K562 (cell line): ENCODE data around the gene SLC17A9. TPM values are rescaled to one million over a fixed set of nuclear protein-coding genes. Genes with fewer than 3 reads are reported as not detected.

Experiments
- CHD1 ChIP-seq: fragments of 200-600 bp; sonication (generic); IDR thresholded peaks from one replicate; pipeline ENCODE4 v1.6.1; 2012; ENCODE audit warnings: mild to moderate bottlenecking, moderate library complexity, low read length, inconsistent platforms
- FOXJ3 ChIP-seq: sonication (generic); formaldehyde crosslinking; IDR thresholded peaks from 2 replicates; pipeline ENCODE4 v1.4.0; 2020; ENCODE audit warnings: mild to moderate bottlenecking, missing genetic modification reagents
- HNRNPUL1 ChIP-seq: fragments of 200-400 bp; formaldehyde crosslinking; IDR thresholded peaks from 2 replicates; pipeline ENCODE4 v1.6.1; 2017; ENCODE audit warnings: low read length
- KDM4B ChIP-seq, 2 experiments: fragments of 450-650 bp in 1 of 2; sonication (generic) in 1 of 2; IDR thresholded peaks; 2 replicates each; pipeline ENCODE4 v1.6.1; 2016 to 2017; ENCODE audit warnings: borderline replicate concordance in 2 of 2, antibody characterized with exemption in 1 of 2, low read depth in 1 of 2, mild to moderate bottlenecking in 1 of 2
- MAFG ChIP-seq: fragments of 450-650 bp; conservative IDR thresholded peaks from 2 replicates; pipeline ENCODE4 v1.6.1; 2016; ENCODE audit warnings: missing genetic modification characterization, missing compliant biosample characterization
- NFE2 ChIP-seq: IDR thresholded peaks from 2 replicates; pipeline ENCODE4 v1.6.1; 2014; ENCODE audit warnings: antibody characterized with exemption, low read depth
- OTX1 ChIP-seq: fragments of 450-650 bp; formaldehyde crosslinking; IDR thresholded peaks from 2 replicates; pipeline ENCODE4 v1.4.0; 2022; ENCODE audit warnings: mild to moderate bottlenecking
- SMARCA4 ChIP-seq: fragments of 450-650 bp; IDR thresholded peaks from 2 replicates; pipeline ENCODE4 v1.6.1; 2016
- STAT5A ChIP-seq: IDR thresholded peaks from 2 replicates; pipeline ENCODE4 v1.6.1; 2012; ENCODE audit warnings: low read length, inconsistent platforms, borderline replicate concordance
- ZNF384 ChIP-seq: IDR thresholded peaks from 2 replicates; pipeline ENCODE4 v1.6.1; 2012; ENCODE audit warnings: low read depth, low read length, improper control_type of control experiment
- ZNF77 ChIP-seq: fragments of 250-450 bp; sonication (Bioruptor Pico); IDR thresholded peaks from 2 replicates; pipeline ENCODE4 v1.5.0; 2020
- polyA plus RNA-seq, 8 experiments: library from polyadenylated mRNA; depleted of rRNA in 4 of 8; stranded (reverse) in 5 of 8; unstranded in 3 of 8; fragments of >200 nt; fragmentation: Nextera tagmentation in 2 of 8; fragmentation: Illumina TruSeq in 1 of 8; extraction: Ambion mirVana in 2 of 8; extraction: Trizol in 1 of 8; gene quantifications; 2 replicates each; pipeline versions ENCODE4 v1.2.1 to v1.2.3, GENCODE V29; 2011 to 2014; ENCODE audit warnings: inconsistent platforms in 1 of 8, missing spikeins in 1 of 8
- total RNA-seq, 7 experiments: library from RNA; depleted of rRNA in 6 of 7; stranded (reverse); fragments of >200 nt in 6 of 7; fragmentation: Illumina TruSeq in 2 of 7; extraction: Trizol in 2 of 7; gene quantifications; 2 replicates each; pipeline versions ENCODE4 v1.2.1 to v1.2.3, GENCODE V29; 2011 to 2021; ENCODE audit warnings: low replicate concordance in 1 of 7
- TF ChIP-seq, protein P1 (sequence below), 3 experiments: IDR thresholded peaks in 2 of 3; conservative IDR thresholded peaks in 1 of 3; 2 replicates each; pipeline ENCODE4 v1.5.1; 2011 to 2012; ENCODE audit warnings: low read length in 3 of 3, mild to moderate bottlenecking in 3 of 3, control low read depth in 2 of 3, improper control_type of control experiment in 1 of 3, inconsistent platforms in 1 of 3, low read depth in 1 of 3, mixed read lengths in 1 of 3, moderate library complexity in 1 of 3; ENCODE audit not compliant: insufficient read depth in 2 of 3
- TF ChIP-seq, protein P2 (sequence below): fragments of 450-650 bp; IDR thresholded peaks from 2 replicates; pipeline ENCODE4 v1.6.1; 2016; ENCODE audit warnings: mild to moderate bottlenecking, moderate library complexity
- TF ChIP-seq, protein P3 (sequence below), 3 experiments: fragments of 200-800 bp in 1 of 3; sonication (Bioruptor generic) in 1 of 3; sonication (generic) in 1 of 3; formaldehyde crosslinking in 1 of 3; IDR thresholded peaks; 2 replicates each; pipeline versions ENCODE4 v1.6.1 to v1.8.0; 2016 to 2022; ENCODE audit warnings: mild to moderate bottlenecking in 2 of 3, missing compliant biosample characterization in 2 of 3, missing genetic modification characterization in 2 of 3, missing genetic modification reagents in 1 of 3

The SLC17A9 gene
- total and polyA plus RNA-seq, 9 of the 15 experiments (the other 6 are each of a cell fraction or from before 2014, with no cell fraction given): 0.04 to 0.31 TPM; not detected in 7

DNA sequence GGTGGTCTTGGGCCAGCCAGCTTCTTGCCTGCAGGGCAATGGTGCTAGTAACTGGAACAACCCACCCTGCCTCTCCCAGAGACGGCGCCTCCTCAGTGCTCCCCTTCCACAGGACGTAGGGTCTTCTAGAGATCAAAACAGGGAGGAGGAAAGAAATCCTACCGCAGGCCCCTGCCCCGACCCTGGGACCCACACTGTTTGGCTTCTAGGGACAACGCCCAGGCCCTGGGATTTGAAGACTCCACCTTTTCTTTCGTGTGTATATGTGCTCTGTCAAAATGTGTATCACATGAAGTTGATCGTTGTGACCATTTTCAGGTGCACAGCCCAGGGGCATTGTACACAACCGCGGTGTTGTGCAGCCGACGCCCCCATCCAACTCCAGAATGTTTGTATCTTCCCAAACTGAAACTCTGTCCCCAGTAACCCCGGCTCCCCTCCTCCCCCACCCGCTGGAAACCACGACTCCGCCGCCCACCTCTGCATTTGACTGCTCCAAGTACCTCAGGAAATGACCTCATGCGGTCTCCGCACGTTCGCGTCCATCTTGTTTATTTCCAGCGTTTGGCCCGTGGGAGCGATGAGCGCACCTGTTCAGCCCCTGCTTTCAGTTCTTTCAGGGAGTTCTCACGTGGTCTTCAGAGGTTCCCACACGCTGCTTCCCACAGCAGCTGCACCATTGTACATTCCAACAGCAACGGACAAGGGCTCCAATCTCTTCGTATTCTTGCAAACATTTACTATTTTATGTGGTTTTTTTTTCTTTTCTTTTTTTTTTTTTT lies 57.7 kb downstream of the SLC17A9 start (continued):
- TF ChIP-seq, protein P1, sequence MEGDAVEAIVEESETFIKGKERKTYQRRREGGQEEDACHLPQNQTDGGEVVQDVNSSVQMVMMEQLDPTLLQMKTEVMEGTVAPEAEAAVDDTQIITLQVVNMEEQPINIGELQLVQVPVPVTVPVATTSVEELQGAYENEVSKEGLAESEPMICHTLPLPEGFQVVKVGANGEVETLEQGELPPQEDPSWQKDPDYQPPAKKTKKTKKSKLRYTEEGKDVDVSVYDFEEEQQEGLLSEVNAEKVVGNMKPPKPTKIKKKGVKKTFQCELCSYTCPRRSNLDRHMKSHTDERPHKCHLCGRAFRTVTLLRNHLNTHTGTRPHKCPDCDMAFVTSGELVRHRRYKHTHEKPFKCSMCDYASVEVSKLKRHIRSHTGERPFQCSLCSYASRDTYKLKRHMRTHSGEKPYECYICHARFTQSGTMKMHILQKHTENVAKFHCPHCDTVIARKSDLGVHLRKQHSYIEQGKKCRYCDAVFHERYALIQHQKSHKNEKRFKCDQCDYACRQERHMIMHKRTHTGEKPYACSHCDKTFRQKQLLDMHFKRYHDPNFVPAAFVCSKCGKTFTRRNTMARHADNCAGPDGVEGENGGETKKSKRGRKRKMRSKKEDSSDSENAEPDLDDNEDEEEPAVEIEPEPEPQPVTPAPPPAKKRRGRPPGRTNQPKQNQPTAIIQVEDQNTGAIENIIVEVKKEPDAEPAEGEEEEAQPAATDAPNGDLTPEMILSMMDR (IDR thresholded peaks at IDR 0.05 in 2 of 3, conservative IDR thresholded peaks at IDR 0.05 in 1 of 3; ENCODE audit: insufficient read depth in 2 of 3, low read depth in 1 of 3, low read length in 3 of 3): no peak
- TF ChIP-seq NFE2: no peak
- TF ChIP-seq CHD1: no peak
- TF ChIP-seq OTX1 (CRISPR knock-in tag): no peak
- no peak for TF ChIP-seq STAT5A
- no peak for TF ChIP-seq ZNF77
- TF ChIP-seq ZNF384: no peak
- no peak for TF ChIP-seq KDM4B (IDR thresholded peaks at IDR 0.05; ENCODE audit: borderline replicate concordance in 2 of 2, low read depth in 1 of 2)
- no peak for TF ChIP-seq FOXJ3
- TF ChIP-seq, protein P2, sequence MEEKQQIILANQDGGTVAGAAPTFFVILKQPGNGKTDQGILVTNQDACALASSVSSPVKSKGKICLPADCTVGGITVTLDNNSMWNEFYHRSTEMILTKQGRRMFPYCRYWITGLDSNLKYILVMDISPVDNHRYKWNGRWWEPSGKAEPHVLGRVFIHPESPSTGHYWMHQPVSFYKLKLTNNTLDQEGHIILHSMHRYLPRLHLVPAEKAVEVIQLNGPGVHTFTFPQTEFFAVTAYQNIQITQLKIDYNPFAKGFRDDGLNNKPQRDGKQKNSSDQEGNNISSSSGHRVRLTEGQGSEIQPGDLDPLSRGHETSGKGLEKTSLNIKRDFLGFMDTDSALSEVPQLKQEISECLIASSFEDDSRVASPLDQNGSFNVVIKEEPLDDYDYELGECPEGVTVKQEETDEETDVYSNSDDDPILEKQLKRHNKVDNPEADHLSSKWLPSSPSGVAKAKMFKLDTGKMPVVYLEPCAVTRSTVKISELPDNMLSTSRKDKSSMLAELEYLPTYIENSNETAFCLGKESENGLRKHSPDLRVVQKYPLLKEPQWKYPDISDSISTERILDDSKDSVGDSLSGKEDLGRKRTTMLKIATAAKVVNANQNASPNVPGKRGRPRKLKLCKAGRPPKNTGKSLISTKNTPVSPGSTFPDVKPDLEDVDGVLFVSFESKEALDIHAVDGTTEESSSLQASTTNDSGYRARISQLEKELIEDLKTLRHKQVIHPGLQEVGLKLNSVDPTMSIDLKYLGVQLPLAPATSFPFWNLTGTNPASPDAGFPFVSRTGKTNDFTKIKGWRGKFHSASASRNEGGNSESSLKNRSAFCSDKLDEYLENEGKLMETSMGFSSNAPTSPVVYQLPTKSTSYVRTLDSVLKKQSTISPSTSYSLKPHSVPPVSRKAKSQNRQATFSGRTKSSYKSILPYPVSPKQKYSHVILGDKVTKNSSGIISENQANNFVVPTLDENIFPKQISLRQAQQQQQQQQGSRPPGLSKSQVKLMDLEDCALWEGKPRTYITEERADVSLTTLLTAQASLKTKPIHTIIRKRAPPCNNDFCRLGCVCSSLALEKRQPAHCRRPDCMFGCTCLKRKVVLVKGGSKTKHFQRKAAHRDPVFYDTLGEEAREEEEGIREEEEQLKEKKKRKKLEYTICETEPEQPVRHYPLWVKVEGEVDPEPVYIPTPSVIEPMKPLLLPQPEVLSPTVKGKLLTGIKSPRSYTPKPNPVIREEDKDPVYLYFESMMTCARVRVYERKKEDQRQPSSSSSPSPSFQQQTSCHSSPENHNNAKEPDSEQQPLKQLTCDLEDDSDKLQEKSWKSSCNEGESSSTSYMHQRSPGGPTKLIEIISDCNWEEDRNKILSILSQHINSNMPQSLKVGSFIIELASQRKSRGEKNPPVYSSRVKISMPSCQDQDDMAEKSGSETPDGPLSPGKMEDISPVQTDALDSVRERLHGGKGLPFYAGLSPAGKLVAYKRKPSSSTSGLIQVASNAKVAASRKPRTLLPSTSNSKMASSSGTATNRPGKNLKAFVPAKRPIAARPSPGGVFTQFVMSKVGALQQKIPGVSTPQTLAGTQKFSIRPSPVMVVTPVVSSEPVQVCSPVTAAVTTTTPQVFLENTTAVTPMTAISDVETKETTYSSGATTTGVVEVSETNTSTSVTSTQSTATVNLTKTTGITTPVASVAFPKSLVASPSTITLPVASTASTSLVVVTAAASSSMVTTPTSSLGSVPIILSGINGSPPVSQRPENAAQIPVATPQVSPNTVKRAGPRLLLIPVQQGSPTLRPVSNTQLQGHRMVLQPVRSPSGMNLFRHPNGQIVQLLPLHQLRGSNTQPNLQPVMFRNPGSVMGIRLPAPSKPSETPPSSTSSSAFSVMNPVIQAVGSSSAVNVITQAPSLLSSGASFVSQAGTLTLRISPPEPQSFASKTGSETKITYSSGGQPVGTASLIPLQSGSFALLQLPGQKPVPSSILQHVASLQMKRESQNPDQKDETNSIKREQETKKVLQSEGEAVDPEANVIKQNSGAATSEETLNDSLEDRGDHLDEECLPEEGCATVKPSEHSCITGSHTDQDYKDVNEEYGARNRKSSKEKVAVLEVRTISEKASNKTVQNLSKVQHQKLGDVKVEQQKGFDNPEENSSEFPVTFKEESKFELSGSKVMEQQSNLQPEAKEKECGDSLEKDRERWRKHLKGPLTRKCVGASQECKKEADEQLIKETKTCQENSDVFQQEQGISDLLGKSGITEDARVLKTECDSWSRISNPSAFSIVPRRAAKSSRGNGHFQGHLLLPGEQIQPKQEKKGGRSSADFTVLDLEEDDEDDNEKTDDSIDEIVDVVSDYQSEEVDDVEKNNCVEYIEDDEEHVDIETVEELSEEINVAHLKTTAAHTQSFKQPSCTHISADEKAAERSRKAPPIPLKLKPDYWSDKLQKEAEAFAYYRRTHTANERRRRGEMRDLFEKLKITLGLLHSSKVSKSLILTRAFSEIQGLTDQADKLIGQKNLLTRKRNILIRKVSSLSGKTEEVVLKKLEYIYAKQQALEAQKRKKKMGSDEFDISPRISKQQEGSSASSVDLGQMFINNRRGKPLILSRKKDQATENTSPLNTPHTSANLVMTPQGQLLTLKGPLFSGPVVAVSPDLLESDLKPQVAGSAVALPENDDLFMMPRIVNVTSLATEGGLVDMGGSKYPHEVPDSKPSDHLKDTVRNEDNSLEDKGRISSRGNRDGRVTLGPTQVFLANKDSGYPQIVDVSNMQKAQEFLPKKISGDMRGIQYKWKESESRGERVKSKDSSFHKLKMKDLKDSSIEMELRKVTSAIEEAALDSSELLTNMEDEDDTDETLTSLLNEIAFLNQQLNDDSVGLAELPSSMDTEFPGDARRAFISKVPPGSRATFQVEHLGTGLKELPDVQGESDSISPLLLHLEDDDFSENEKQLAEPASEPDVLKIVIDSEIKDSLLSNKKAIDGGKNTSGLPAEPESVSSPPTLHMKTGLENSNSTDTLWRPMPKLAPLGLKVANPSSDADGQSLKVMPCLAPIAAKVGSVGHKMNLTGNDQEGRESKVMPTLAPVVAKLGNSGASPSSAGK: peak; percentile 51
- TF ChIP-seq, protein P3, sequence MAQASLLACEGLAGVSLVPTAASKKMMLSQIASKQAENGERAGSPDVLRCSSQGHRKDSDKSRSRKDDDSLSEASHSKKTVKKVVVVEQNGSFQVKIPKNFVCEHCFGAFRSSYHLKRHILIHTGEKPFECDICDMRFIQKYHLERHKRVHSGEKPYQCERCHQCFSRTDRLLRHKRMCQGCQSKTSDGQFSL (CRISPR knock-in tag; IDR thresholded peaks at IDR 0.05): no peak
- TF ChIP-seq, protein P3 (tag; IDR thresholded peaks at IDR 0.05): no peak
- TF ChIP-seq SMARCA4: no peak
- no peak for TF ChIP-seq HNRNPUL1
- no peak for TF ChIP-seq MAFG
